ENCODE results near the gene SH3D21. TPM values are rescaled to one million over a fixed set of nuclear protein-coding genes. Genes with fewer than 3 reads are reported as not detected.

The SH3D21 gene
- polyA plus RNA-seq, 1 donor from 2014 or later: 2.6 TPM

DNA sequence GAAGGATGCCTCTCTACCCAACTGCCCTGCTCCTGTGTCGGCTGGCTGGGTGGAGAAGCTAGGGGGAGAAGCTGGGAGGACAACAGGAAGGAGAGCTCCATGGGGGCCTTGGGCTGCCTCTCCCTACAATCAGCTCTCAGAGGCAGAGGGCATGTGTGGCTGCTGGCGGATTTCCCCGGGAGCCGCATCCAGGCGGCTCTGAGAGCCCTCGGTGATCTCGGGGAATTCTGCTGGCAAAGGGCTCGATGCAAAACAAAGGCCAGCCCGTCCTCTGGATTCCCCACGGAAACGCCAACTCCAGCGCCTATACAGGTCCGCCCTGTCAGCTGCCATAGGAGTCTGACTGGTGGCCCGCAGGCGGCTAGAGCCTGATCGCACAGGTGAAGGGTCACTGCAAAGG is 43.7 kb downstream of the SH3D21 start:
- Histone ChIP-seq H4K20me1 (ENCODE audit: insufficient read depth) (no peaks in the 10 kb centered on the region), H3K79me2 (replicated peaks; ENCODE audit: insufficient read depth, low read length) (no peaks in the 10 kb centered on the region), H3K36me3 (ENCODE audit: insufficient read depth, low read length) (peaks cover 5% of the 10 kb centered on the region), H3K9ac (ENCODE audit: low read length) (no peak overlapping the region), H3K27me3 (ENCODE audit: insufficient read depth, low read depth, low read length) (no peaks in the 10 kb centered on the region), H3K9me3 (ENCODE audit: low read length) (no peaks in the 10 kb centered on the region), H3K27ac (ENCODE audit: low read length) (no peak overlapping the region), H3K4me2 (ENCODE audit: low read length) (no peak overlapping the region), H3K9me2 (ENCODE audit: insufficient read depth, low read length) (no peaks in the 10 kb centered on the region), H3K4me3 (ENCODE audit: low read length) (no peak overlapping the region), H3F3A (ENCODE audit: insufficient read depth, low read length, poor library complexity, severe bottlenecking) (no peaks in the 10 kb centered on the region), H2AFZ (ENCODE audit: low read depth, low read length) (no peak overlapping the region)
- TF ChIP-seq RAD21 (conservative IDR thresholded peaks at IDR 0.05) (no peak), TAF1 (IDR thresholded peaks at IDR 0.05; ENCODE audit: low read depth) (no peak), POLR2AphosphoS5 (IDR thresholded peaks at IDR 0.05) (no peak), EP300 (conservative IDR thresholded peaks at IDR 0.05; ENCODE audit: poor library complexity, severe bottlenecking) (no peak), EZH2 (IDR thresholded peaks at IDR 0.05; ENCODE audit: borderline replicate concordance, insufficient read depth, low read length, poor library complexity, severe bottlenecking) (no peak), MXI1 (conservative IDR thresholded peaks at IDR 0.05; ENCODE audit: poor library complexity, severe bottlenecking) (no peak), SMC3 (conservative IDR thresholded peaks at IDR 0.05; ENCODE audit: poor library complexity) (no peak)
- TF ChIP-seq, protein P1, sequence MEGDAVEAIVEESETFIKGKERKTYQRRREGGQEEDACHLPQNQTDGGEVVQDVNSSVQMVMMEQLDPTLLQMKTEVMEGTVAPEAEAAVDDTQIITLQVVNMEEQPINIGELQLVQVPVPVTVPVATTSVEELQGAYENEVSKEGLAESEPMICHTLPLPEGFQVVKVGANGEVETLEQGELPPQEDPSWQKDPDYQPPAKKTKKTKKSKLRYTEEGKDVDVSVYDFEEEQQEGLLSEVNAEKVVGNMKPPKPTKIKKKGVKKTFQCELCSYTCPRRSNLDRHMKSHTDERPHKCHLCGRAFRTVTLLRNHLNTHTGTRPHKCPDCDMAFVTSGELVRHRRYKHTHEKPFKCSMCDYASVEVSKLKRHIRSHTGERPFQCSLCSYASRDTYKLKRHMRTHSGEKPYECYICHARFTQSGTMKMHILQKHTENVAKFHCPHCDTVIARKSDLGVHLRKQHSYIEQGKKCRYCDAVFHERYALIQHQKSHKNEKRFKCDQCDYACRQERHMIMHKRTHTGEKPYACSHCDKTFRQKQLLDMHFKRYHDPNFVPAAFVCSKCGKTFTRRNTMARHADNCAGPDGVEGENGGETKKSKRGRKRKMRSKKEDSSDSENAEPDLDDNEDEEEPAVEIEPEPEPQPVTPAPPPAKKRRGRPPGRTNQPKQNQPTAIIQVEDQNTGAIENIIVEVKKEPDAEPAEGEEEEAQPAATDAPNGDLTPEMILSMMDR (IDR thresholded peaks at IDR 0.05; ENCODE audit: poor library complexity, severe bottlenecking): no peak
- TF ChIP-seq, protein P2, sequence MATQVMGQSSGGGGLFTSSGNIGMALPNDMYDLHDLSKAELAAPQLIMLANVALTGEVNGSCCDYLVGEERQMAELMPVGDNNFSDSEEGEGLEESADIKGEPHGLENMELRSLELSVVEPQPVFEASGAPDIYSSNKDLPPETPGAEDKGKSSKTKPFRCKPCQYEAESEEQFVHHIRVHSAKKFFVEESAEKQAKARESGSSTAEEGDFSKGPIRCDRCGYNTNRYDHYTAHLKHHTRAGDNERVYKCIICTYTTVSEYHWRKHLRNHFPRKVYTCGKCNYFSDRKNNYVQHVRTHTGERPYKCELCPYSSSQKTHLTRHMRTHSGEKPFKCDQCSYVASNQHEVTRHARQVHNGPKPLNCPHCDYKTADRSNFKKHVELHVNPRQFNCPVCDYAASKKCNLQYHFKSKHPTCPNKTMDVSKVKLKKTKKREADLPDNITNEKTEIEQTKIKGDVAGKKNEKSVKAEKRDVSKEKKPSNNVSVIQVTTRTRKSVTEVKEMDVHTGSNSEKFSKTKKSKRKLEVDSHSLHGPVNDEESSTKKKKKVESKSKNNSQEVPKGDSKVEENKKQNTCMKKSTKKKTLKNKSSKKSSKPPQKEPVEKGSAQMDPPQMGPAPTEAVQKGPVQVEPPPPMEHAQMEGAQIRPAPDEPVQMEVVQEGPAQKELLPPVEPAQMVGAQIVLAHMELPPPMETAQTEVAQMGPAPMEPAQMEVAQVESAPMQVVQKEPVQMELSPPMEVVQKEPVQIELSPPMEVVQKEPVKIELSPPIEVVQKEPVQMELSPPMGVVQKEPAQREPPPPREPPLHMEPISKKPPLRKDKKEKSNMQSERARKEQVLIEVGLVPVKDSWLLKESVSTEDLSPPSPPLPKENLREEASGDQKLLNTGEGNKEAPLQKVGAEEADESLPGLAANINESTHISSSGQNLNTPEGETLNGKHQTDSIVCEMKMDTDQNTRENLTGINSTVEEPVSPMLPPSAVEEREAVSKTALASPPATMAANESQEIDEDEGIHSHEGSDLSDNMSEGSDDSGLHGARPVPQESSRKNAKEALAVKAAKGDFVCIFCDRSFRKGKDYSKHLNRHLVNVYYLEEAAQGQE (IDR thresholded peaks at IDR 0.05; ENCODE audit: borderline replicate concordance): no peak

DNA sequence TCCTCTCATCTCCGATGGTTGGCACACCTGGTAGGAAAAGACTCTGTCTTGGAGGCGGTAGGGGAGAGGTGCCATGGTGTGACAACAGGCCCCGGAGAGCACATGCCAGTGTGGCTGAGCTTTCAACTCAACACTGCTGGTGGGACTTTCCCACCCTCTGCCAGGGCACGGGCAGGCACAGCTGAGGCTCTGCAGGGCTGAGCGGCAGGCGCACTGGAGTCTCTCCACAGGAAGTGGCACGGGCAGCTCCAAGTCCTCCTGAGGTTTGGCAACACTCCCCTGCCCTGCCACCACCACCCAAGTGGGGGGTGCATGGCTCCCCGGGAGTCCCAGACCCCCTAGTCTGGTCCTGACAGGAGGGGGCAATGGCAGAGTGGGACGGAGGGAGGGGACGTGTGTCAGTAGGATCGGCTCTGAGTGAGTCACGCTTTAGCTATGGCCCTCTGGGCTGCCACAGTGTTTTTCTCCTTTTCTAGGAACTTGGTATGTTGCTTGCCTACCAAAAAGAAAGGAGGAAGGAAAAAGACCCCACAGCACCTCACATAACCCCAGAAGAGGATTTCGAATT is 44.6 kb downstream of the SH3D21 start:
- Histone ChIP-seq H3K27me3 (ENCODE audit: insufficient read depth, low read depth, low read length) (no peaks in the 10 kb centered on the region), H3K4me2 (ENCODE audit: low read length) (no peak overlapping the region), H3K9me3 (ENCODE audit: low read length) (no peaks in the 10 kb centered on the region), H3K36me3 (ENCODE audit: insufficient read depth, low read length) (no peaks in the 10 kb centered on the region), H4K20me1 (ENCODE audit: insufficient read depth) (no peaks in the 10 kb centered on the region), H3K4me3 (ENCODE audit: low read length) (no peak overlapping the region), H2AFZ (ENCODE audit: low read depth, low read length) (no peak overlapping the region), H3K27ac (ENCODE audit: low read length) (no peak overlapping the region), H3K9ac (ENCODE audit: low read length) (no peak overlapping the region), H3K9me2 (ENCODE audit: insufficient read depth, low read length) (no peaks in the 10 kb centered on the region), H3K79me2 (replicated peaks; ENCODE audit: insufficient read depth, low read length) (no peaks in the 10 kb centered on the region), H3F3A (ENCODE audit: insufficient read depth, low read length, poor library complexity, severe bottlenecking) (no peaks in the 10 kb centered on the region)
- TF ChIP-seq RAD21 (conservative IDR thresholded peaks at IDR 0.05): no peak
- TF ChIP-seq POLR2AphosphoS5 (IDR thresholded peaks at IDR 0.05): no peak
- TF ChIP-seq MXI1 (conservative IDR thresholded peaks at IDR 0.05; ENCODE audit: poor library complexity, severe bottlenecking): no peak
- TF ChIP-seq, protein P1 (IDR thresholded peaks at IDR 0.05; ENCODE audit: poor library complexity, severe bottlenecking): no peak
- no peak for TF ChIP-seq EZH2 (IDR thresholded peaks at IDR 0.05; ENCODE audit: borderline replicate concordance, insufficient read depth, low read length, poor library complexity, severe bottlenecking)
- TF ChIP-seq SMC3 (conservative IDR thresholded peaks at IDR 0.05; ENCODE audit: poor library complexity): no peak
- TF ChIP-seq, protein P2 (IDR thresholded peaks at IDR 0.05; ENCODE audit: borderline replicate concordance): no peak
- TF ChIP-seq TAF1 (IDR thresholded peaks at IDR 0.05; ENCODE audit: low read depth): no peak
- no peak for TF ChIP-seq EP300 (conservative IDR thresholded peaks at IDR 0.05; ENCODE audit: poor library complexity, severe bottlenecking)

Measured in neural cell (in vitro differentiated cells).